Breast epithelium (tissue), 4 donors: ENCODE measurements around the gene GSTO2. TPM values are rescaled to one million over a fixed set of nuclear protein-coding genes. Genes with fewer than 3 reads are reported as not detected.

ENCODE experiments used
- DNase-seq, 2 donors: peaks; one replicate each; pipeline ENCODE4 v3.0.0-alpha.2; 2019; ENCODE audit warnings: low spot score in 2 of 2
- H3K27ac ChIP-seq, 2 donors: fragments of 200-600 bp; sonication (generic) in 1 of 2; one replicate each; pipeline ENCODE4 v1.5.1; 2016 to 2019; ENCODE audit warnings: mild to moderate bottlenecking in 1 of 2
- H3K27me3 ChIP-seq, 2 donors: fragments of 200-600 bp; sonication (generic) in 1 of 2; one replicate each; pipeline versions ENCODE4 v1.5.1 to v1.6.0; 2017 to 2019; ENCODE audit warnings: control low read depth in 1 of 2, mild to moderate bottlenecking in 1 of 2
- H3K36me3 ChIP-seq: fragments of 200-600 bp; one replicate; pipeline ENCODE4 v1.5.1; 2019
- H3K4me1 ChIP-seq, 2 donors: fragments of 200-600 bp; sonication (generic); one replicate each; pipeline ENCODE4 v1.5.1; 2016 to 2019; ENCODE audit warnings: control low read depth in 1 of 2
- H3K4me3 ChIP-seq, 3 donors: fragments of 200-600 bp; sonication (generic); 1 replicate in 2 of 3; 2 replicates in 1 of 3; pipeline ENCODE4 v1.5.1; 2016 to 2019; ENCODE audit warnings: mild to moderate bottlenecking in 3 of 3, moderate library complexity in 2 of 3
- H3K9me3 ChIP-seq, 2 donors: fragments of 200-600 bp; sonication (generic) in 1 of 2; one replicate each; pipeline ENCODE4 v1.5.1; 2016 to 2019; ENCODE audit warnings: control low read depth in 1 of 2
- CTCF ChIP-seq, 3 donors: fragments of 450-650 bp; IDR thresholded peaks; one replicate each; pipeline ENCODE4 v1.5.1; 2016 to 2017; ENCODE audit warnings: antibody characterized with exemption in 3 of 3, mild to moderate bottlenecking in 3 of 3, moderate library complexity in 3 of 3
- POLR2A ChIP-seq: fragments of 450-650 bp; IDR thresholded peaks from one replicate; pipeline ENCODE4 v1.6.1; 2016; ENCODE audit warnings: antibody characterized with exemption, mild to moderate bottlenecking, moderate library complexity
- POLR2AphosphoS5 ChIP-seq, 3 donors: sonication (generic); formaldehyde crosslinking; IDR thresholded peaks; one replicate each; pipeline ENCODE4 v1.6.1; 2017; ENCODE audit warnings: antibody characterized with exemption in 3 of 3
- intact Hi-C: fragments of 100-400 bp; cut with DNase I; formaldehyde crosslinking; loops from one replicate; pipeline ENCODE4 v1.15.1; 2023; ENCODE audit warnings: low total_unique reads
- total RNA-seq, 3 donors: library from RNA; depleted of rRNA; stranded (reverse); fragments of >200 nt; gene quantifications; one replicate each; pipeline ENCODE4 v1.1.0, GENCODE V29; 2016

The GSTO2 gene
- 10 to 100 TPM in 2 of 3 donors, under 1 TPM in 1; 0.48 to 22.5 (median 14.1) TPM for total RNA-seq

- peak within 1 kb of the TSS; percentile 60 to 97 (median 60) for H3K4me3 ChIP-seq
- no peaks in the 10 kb centered on the region for H3K4me1 ChIP-seq
- no peaks in the 10 kb centered on the region for H3K27me3 ChIP-seq
- TF ChIP-seq POLR2A (peak; percentile 77), POLR2AphosphoS5 (IDR thresholded peaks at IDR 0.05) (peak; percentile 88 to 92 (median 89)), CTCF (IDR thresholded peaks at IDR 0.05) (no peak)
- H3K9me3 ChIP-seq = no peaks in the 10 kb centered on the region
- peak within 1 kb of the TSS; percentile 76 to 96 for H3K27ac ChIP-seq
- intact Hi-C loops = no loop called here
- peak; percentile 99 for DNase-seq
- no peaks in the 10 kb centered on the region for H3K36me3 ChIP-seq
These were observed at the start of gene GSTO2 for GRCh38 chr10:104268713-104269645. Gene GSTO2 (plus strand): TSS chr10:104269184. CDS start chr10:104274916, 5,732 bp downstream.

- Histone ChIP-seq H3K27me3 (no peaks in the 10 kb centered on the region), H3K27ac (no peak overlapping the region), H3K4me1 (no peaks in the 10 kb centered on the region), H3K9me3 (no peaks in the 10 kb centered on the region), H3K36me3 (no peaks in the 10 kb centered on the region), H3K4me3 (no peak overlapping the region)
- intact Hi-C loops = no loop called here
- no peak for DNase-seq
- TF ChIP-seq POLR2A (no peak), POLR2AphosphoS5 (IDR thresholded peaks at IDR 0.05) (no peak), CTCF (IDR thresholded peaks at IDR 0.05) (no peak)
These were observed 48.5 kb upstream of the GSTO2 start for GRCh38 chr10:104220522-104220921.

GRCh38 chr10:104223304-104223703, 45.7 kb upstream of the GSTO2 start:
- H3K4me1 ChIP-seq = no peaks in the 10 kb centered on the region
- intact Hi-C loops = no loop called here
- H3K36me3 ChIP-seq = no peaks in the 10 kb centered on the region
- no peaks in the 10 kb centered on the region for H3K9me3 ChIP-seq
- no peak overlapping the region for H3K4me3 ChIP-seq
- H3K27ac ChIP-seq = no peak overlapping the region
- no peaks in the 10 kb centered on the region for H3K27me3 ChIP-seq
- DNase-seq = no peak
- no peak for TF ChIP-seq POLR2AphosphoS5 (IDR thresholded peaks at IDR 0.05)
- TF ChIP-seq POLR2A = no peak
- no peak for TF ChIP-seq CTCF (IDR thresholded peaks at IDR 0.05)

GRCh38 chr10:104230490-104230889, 38.5 kb upstream of the GSTO2 start:
- no peaks in the 10 kb centered on the region for H3K27me3 ChIP-seq
- no peak for DNase-seq
- no peak overlapping the region for H3K27ac ChIP-seq
- H3K4me1 ChIP-seq = no peaks in the 10 kb centered on the region
- H3K4me3 ChIP-seq = no peak overlapping the region
- no peak for TF ChIP-seq POLR2AphosphoS5 (IDR thresholded peaks at IDR 0.05)
- no peak for TF ChIP-seq POLR2A
- TF ChIP-seq CTCF (IDR thresholded peaks at IDR 0.05) = no peak
- no peaks in the 10 kb centered on the region for H3K9me3 ChIP-seq
- intact Hi-C loops = no loop called here
- H3K36me3 ChIP-seq = no peaks in the 10 kb centered on the region
